Measurements from ENCODE around the gene KLHL25.

KLHL25 gene

GRCh38 chr15:85760531-85761371 is 34.0 kb downstream of the KLHL25 start:
- DNase-seq = no peak

GRCh38 chr15:85760049-85760448 is 34.7 kb downstream of the KLHL25 start:
- DNase-seq = no peak

GRCh38 chr15:85759376-85759775 is 35.3 kb downstream of the KLHL25 start:
- DNase-seq = no peak

- DNase-seq = no peak
Measured at GRCh38 chr15:85758655-85758978, 36.1 kb downstream of the KLHL25 start.

GRCh38 chr15:85757939-85758654 is 36.6 kb downstream of the KLHL25 start:
- DNase-seq = no peak

GRCh38 chr15:85757073-85757938 is 37.4 kb downstream of the KLHL25 start:
- no peak for DNase-seq

- no peak for DNase-seq
Measured at GRCh38 chr15:85756411-85757072, 38.2 kb downstream of the KLHL25 start.

- no peak for DNase-seq
Measured at GRCh38 chr15:85755942-85756341, 38.8 kb downstream of the KLHL25 start.

GRCh38 chr15:85755471-85755870 is 39.3 kb downstream of the KLHL25 start:
- no peak for DNase-seq

GRCh38 chr15:85754989-85755388 is 39.7 kb downstream of the KLHL25 start:
- no peak for DNase-seq

- DNase-seq = no peak
Measured at GRCh38 chr15:85753791-85754452, 40.8 kb downstream of the KLHL25 start.

- DNase-seq = no peak
Measured at GRCh38 chr15:85753261-85753660, 41.5 kb downstream of the KLHL25 start.

GRCh38 chr15:85752491-85752961 is 42.2 kb downstream of the KLHL25 start:
- DNase-seq = no peak

- DNase-seq = no peak
Measured at GRCh38 chr15:85752124-85752475, 42.6 kb downstream of the KLHL25 start.

- DNase-seq = no peak
Measured at GRCh38 chr15:85751291-85752123, 43.2 kb downstream of the KLHL25 start.

- DNase-seq = no peak
Measured at GRCh38 chr15:85750319-85751290, 44.1 kb downstream of the KLHL25 start.

- DNase-seq = no peak
Measured at GRCh38 chr15:85749261-85750151, 45.2 kb downstream of the KLHL25 start.

GRCh38 chr15:85748729-85749128 is 46.0 kb downstream of the KLHL25 start:
- DNase-seq = no peak

- no peak for DNase-seq
Measured at GRCh38 chr15:85748176-85748575, 46.5 kb downstream of the KLHL25 start.

Measured in CD4-positive, alpha-beta T cell treated with Interleukin-6 for 4 hours (primary cell).